Activated naive CD8-positive, alpha-beta T cell treated with anti-CD3 and anti-CD28 coated beads, Interleukin-2, amount 50 U/mL, for 16 hours (primary cell): Measurements from ENCODE around the gene PTPRH.

Source experiments
- DNase-seq: peaks from one replicate; pipeline ENCODE4 v3.0.0-alpha.2; 2020; ENCODE audit warnings: low read depth, low spot score

PTPRH gene

DNA sequence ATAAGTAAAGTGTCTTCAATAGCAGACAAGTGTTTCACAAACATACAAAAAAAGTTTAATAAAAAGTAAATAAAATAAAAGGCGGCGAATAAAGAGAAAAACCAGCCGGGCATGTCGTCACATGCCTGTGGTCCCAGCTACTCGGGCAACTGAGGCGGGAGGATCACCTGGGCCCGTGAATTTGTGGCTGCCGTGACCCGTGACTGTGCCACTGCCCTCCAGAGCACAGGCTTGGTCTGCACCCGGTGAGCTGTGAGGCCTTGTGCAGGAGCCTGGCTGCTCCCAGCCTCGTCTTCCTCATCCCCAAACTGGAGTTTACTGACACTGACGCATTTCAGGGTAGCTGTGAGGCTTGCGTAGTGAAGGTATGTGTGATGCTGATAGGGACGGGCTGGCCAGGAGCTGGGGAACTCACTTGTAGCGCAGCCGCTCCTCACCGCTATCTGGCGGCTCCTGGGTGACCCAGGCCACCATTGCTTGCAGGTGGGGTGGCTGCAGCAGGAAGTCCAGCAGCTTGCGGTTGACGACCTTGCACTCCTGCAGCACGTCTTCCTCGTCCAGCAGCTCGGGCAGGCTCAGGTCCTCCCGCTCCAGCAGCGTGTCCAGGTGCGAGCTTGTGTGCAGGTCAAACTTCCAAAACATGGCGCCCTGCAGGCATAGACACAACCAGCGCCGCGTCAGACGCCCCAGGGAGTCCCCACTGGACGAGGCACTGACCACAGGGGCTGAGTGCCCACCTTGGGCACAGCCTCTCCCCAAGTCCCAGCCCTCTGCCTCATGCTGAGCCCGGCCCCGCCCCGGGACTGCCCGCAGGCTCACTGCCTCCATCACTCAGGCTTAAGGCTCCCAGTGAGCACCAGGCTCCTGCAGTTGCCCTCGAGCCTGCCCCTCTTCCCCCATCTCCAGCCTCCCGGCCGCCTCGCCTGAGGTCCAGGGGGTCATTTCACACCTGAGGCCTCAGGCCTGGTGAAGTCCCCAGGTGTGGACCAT is 37.5 kb upstream of the PTPRH start:
- no peak for DNase-seq

DNA sequence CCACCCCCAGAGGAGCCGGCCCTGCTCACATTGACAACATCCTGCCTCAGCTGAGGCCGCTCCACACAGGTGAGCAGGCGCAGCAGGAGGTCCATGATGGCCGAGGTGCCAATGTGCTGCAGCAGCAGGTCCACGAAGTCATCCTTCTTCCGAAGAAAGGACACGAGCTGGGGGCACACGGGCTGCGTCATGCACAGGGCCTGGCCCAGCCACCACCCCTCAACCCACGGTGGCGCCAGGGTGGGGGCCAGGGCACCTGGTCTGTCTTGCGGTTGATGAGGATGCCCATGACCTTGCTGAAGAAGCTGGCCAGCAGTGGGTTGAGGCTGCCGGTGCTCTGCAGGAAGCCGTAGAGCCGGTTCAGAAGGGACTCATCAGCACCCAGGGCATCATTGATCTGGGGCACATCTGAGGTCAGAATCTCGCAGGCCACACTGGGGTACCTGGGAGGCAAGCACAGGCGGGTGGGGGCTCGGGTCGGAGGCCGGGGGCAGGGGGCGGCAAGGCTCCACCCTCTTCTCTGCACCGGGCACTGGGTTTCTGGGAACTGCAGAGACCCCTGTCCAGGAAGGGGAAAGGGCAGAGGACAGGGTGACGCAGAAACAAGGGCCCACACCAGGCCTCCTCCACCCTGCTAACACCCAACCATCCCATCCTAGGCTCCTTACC is 36.1 kb upstream of the PTPRH start:
- DNase-seq: no peak

DNA sequence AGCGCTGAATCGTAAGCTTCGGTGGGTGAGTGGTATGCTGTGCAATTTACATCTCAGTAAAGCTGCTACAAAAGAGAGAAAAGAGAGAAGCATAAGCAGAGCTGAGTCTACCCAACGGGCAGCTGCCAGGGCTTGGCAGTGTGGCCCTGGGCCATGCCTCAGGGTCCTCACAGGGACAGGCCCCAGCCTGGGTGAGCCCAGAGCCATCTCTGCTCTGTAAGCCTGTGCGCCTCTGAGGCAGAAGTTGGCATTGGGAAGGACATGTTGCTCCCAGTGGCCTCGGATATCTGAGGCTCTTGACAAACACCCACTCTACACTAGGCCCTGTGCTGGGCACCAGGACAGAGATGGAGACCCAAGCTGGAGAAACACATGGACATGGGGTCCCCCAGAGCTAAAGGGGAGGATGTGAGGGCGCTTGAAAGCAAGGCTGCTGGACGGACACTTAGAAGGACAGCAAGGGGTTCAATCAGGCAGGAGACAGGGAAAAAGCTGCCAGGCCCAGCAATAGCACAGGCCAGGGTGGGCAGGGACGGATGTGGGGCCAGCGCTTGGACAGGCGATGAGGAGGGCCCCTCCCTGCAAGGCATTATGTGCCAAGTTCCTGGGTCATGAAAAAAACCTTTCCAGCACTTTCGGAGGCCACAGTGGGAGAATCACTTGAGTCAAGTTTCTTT is 34.8 kb upstream of the PTPRH start:
- no peak for DNase-seq

DNA sequence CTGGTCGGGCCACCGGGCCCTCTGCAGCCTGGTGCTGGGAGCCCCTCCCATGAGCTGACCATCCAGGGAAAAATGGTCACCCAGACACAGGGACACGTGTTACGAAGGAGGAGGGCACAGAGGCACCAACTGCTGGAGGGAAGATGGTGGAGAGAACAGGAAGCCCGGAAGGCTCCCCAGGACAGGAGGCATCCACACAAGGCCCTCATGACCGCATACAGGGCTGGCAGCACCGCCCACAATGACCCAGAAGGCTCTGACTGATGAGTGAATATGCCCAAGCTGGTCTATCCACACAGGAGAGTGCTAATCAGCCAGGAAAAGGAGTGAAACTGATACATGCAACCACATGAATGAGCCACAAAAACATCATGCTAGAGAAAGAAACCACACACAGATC is 33.2 kb upstream of the PTPRH start:
- DNase-seq: no peak

DNA sequence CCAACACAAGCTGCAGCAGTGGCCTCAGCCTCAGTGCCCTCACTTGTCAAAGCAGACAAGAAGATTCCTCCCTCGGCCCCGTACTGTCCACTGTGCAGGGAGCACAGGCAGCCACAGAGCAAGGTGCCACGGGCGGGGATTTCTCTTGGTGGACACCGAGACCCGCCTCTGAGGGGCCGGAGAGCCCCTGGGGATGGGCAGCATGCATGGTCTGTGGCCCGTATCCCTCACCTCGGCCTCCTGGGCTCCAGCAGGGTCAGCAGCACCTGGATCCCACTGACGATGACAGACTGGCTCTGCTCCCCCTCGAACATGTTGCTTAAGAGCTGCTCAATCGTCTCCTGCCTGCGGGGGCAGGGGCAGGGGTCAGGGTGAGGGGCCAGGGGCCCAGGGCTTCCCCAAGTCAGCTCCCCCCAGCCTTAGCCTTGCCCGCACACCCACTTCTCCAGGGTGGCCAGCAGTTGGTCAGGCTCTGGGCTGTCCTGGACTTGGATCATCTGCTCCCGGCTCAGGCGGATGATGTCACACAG is 32.7 kb upstream of the PTPRH start:
- no peak for DNase-seq

DNA sequence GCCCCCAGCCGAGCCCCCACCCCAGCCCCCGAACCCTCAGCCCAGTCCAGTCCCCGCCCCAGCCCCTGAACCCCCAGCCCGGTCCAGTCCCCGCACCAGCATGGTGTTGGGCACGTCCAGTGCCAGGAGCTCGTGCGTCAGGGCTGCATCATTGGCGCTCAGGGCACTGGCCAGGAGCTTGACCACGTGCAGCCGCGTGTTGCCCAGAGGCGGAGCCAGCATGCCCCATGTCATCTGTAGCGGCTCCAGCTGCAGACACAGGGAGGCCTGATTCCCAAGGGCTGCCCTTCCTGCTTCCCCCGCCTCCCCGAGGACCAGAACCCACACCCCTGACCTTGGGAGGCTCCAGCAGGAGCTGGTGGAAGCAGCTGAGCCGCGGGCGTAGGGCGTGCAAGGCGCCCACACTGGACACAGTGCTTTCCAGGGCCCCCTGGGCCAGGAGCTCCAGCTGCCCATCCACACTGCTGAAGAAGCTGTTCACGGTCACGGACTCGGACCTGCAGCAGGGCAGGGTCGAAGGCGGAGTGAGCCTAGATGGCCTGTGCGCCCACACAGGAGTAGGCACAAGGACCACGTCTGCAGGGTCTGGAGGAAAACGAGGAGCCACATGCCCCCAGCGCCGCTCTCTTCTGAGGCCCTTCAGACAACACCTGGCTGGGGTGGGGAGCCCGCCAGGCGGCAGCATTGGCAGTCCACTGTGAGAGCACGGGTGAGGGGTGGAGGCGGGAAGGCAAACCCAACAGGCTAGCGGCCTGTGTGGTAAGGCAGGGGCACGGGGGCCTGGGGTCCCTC is 32.0 kb upstream of the PTPRH start:
- no peak for DNase-seq

DNA sequence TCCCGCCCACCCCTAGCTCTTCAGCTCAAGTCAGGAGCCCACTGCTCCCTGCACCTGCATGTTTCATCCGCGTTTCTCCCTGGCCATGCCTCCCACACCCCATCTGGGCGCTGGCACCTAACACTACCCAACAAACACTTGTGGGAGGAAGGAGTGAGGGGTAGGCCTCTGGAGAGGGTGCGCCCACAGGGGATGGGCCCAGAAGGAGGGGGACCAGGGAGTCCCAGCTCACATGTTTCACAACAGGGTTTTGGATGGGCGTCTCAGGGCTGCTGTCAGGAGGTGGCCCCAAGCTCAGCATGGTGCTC is 31.4 kb upstream of the PTPRH start:
- no peak for DNase-seq

DNA sequence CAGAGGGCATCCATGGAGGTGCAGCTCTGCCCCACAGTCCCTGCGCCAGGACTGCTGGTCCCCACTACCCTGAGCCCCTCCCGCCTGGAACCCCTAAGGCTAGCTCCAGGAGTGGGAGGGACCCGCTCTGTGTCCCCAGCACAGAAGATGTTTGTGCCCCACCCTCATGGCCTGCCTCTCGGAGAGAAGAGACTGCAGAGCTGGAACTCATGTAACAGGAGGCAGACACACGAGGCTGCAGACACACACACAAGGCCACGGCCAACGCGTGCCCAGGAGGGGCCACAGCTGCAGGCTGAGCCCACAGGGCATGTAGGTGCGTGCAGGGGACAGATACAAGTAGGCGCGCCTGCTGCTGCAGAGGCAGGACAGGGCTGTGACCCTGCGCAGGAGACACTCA is 29.7 kb upstream of the PTPRH start:
- DNase-seq: no peak

DNA sequence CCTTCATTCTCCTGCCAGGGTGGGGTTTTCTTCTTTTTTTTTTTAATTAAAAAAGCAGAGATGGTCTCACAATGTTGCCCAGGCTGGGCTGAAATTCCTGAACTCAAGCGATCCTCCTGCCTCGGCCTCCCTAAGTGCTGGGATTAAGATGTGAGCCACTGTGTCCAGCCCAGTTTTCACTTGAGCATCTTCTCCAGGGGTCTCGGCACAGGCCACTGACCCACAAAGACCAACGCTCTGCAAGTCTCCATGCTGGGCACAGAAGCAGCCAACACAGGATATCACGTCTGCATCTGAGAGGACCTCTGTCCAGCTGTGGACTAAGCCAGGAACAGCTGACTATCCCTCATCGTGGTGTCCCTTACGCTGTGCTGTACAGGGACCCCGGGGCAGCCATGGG is 28.7 kb upstream of the PTPRH start:
- no peak for DNase-seq

DNA sequence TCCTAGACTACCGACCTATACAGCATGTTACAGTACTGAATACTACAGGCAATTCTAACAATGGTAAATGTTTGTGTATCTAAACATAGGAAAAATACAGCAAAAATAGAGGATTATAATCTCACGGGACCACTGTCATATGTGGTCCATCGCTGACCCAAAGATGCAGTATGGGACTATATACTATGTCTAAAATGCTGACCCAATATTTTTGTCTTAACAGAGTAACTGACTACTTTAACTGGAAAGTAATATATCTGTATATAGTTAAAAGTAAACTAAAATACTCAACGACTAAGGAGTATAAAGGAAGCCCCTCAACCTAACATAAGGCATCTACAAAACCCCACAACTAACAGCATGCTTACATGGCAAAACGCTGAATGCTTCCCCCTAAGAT is 23.7 kb upstream of the PTPRH start:
- DNase-seq: no peak

DNA sequence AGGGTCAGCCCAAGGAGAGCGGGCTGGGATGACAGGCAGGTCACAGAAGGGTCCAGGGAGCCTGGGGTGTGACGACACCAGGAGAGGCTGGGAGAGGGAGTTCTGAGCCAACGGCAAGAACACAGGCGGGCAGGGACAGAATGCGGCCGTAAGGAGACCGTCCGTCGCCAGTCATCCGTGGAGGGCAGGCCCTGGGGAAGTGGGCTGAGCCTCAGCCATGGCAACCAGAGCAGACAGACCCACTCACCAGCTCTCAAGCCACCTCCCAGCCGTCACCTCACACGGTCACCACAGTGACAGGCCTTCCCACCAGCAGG is 22.9 kb upstream of the PTPRH start:
- DNase-seq: no peak

DNA sequence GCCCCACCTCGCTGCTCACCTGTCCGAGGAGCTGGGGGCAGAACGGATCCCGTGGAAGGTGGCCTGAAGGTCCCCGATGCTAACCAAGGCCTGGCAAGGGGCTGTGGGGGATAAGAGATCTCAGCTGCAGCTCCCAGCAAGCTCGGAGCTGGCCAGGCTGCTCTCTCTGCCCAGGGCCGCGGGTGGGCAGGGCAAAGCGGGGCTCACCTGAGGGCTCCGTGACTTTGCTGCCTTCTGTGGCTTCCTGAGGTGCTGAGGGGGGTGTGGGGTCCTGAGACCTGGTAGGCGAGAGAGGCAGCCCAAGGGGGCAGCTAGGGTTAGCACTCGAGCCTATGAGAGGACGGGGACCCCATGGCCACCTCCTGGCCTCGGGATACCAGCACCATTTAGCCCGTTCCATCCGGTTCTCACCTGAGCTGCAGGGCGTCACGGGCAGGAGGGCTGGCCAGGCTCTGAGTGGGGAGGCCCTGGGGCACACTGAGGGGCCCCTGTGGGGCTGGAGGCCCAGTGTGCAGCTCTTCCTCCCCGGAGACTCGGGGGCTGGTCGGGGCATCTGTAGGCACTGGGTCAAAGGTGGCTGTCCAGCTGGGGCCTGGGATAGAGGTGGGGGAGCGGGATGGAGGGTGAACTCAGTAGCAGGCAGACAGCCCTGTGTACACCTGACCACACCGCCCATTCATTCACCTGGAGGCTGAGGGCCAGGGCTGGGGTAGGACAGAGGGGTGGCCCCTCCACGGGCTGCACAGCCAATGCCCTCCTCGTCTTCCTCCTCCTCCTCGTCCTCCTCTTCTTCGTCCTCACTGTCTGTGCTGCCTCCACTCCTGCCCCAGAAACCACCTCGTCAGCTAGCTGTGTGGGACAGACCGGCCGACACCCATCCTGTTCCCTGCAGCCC is 22.3 kb upstream of the PTPRH start:
- no peak for DNase-seq

DNA sequence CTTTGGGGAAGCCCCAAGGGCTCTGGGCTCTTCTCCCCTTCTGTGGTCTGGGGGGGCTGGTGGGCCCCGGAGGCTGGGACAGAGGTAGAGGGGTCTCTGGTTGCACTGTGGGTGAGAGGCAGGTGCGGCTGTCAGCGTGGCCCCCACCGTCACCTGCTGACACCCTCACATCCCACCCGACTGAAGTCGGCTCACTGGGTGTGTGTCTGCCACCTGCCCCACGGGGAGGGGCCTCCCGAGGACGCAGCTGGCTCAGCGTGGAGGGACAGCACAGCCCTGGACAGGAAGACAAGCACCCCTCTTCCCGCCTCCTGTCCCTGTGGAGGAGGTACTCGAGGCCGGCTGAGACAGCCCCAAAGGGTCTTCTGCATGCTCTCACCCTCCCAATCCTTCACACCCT is 21.5 kb upstream of the PTPRH start:
- no peak for DNase-seq

DNA sequence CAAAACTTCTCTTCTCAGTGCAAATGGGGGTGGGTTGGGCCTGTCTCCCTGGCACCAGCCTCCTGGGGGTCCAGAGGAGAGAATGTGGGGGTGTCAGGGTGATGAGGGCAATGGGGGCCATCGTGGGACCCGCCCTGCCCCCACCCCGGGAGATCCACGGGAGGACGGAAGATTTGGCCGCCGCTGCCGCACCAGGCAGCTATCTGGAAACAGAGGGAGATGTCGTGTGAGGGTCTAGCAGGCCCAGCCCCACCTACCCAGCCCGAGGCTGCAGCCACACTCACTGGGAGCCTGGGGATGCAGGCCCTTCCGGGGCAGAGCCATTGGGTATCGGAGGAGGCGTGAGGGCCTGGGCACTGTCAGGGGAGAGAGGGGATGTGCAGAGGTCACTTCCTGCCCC is 21.0 kb upstream of the PTPRH start:
- no peak for DNase-seq

DNA sequence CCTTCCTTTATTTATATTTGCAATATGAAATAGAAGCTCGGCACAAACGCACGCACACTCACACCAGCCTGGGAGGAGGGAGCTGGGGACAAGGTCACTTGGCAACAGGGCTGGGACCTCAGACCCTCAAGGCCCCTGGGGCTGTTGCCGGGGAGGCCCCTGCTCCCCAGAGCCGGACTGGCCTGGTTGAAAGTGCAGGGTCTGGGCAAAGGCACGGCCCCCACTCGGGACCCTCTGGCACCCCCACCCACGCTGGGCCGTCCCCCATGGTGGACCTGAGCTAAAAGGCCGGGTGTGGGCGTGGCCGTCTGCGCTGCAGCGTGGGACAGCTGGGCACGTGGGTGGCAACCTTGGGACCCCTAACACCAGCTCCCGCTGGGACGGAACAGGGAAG is 20.5 kb upstream of the PTPRH start:
- no peak for DNase-seq

DNA sequence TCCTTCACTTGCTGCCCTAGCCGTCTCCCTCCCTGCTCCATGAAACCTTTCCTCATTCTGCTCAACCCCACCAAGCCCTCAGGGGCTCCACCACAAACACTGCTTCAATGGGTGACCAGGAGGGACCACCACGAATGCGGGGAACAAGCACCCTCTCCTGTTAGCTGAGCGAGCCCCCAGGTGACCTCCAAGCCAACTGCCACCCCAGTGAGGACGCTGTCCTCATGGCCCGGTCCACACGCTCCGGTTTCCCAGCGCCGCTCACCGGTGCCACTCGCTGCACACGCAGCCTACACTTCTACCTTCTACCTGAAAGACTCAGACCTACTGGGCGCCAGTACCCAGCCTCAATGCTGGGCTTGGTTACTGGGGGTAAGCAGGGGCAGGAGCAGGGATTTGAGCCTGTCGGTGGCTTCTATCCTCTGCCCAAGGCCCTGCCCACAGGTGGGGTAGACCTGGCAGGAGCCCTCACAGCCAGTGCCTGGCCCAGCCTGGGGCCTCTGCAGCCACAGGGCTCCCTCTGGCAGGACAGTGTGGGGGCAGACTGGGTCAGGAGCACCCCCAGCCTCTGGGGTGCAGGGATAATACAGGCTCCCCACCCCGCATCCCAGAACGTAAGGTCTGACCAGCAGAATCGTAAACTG is 20.0 kb upstream of the PTPRH start:
- DNase-seq: no peak

DNA sequence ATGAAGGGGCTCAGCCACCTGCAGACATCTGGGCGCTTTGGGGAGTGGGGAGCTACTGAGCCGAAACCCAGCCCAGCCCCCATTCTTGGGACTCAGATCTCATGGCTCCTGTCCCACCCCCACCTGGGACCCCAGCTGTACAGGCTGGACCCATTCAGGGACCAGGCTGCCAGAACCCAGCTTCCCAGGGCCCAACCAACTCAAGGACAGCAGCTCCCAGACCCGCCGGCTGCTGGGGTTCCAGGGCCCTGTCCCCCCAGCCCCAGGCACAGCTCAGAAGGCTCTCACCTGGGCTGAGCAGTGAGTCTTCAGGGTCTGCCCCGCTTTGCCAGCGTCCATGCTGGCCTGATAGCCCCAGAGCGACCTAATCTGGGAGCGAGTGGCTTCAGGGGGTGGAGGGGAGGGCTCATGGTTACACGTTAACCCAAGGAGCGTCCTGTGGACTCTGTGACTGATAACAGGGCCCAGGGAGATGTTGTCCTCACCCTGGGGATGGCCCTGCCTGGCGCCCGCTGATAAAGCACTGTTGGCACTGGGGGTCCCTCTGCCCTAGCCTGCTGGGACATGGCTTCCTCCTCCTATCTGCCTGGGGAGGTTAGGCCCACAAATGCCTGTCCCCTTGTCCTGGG is 19.2 kb upstream of the PTPRH start, which contains the start of gene TMEM86B:
Gene TMEM86B, minus strand, starts transcription at position 361 of the 629 bp plus-strand sequence. Its CDS starts 22 bp downstream, at position 339.
- no peak for DNase-seq

DNA sequence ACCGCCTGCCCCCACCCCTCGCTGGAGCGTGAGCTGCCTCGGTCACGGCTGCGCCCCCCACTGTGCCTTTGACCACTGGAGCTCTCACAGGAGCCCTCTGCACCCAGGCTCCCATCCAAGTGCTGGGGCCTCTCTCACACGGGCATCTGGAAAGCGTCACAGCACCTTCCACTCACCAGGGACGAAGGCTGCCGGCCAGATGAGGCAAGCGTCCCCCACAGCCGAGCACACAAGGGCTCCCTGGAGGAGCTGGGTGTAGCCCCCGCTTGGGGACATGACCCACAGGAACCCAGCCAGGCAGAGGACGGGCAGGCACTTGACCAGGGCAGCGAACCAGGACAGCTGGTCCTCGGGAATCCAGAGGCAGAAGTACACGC is 18.7 kb upstream of the PTPRH start:
- DNase-seq: no peak

DNA sequence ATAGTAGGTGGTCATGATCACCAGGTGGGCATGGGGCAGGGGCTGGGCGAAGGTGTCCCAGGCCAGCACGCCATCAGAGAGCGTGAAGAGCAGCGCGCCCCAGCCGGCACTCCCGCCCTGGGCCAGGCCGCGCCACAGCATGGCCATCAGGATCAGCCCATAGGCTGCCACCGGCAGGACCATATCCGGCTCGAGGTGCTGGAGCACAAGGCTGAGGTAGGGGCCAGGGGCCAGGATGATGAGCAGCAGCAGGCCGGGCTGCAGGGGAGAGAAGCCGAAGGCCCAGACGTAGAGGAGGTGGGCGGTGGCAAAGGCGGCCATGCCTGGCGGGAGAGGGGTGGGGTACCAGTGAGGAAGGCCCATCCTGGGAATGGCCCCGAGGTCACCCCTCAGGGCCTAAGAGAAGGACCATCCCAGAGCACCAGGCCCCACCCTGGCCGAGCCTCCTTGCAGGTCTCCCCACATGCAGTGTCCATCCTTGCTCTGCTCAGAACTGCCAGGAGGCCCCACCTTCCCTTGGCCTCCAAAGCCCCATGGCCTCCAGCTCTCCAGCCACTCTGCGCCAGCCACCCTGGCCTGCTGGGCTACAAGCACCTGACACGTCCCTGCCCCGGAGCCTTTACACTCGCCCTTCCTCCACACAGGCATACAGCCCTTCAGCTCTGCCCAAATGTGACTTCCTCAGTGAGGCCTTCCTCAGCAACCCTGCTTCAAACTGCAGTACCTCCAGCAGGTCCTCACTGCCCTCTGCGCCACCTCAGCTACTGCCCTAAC is 18.1 kb upstream of the PTPRH start:
- no peak for DNase-seq
